Thoracic aorta (tissue), 2 donors: Measurements from ENCODE around the gene GRB14. TPM values are rescaled to one million over a fixed set of nuclear protein-coding genes. Genes with fewer than 3 reads are reported as not detected.

Source experiments
- ATAC-seq: fragments of 150-250 bp; one replicate; pipeline ENCODE4 v1.8.0; 2017; ENCODE audit warnings: low read depth; ENCODE audit not compliant: insufficient number of reproducible peaks, low FRiP score
- DNase-seq: peaks from one replicate; pipeline ENCODE4 v3.0.0-alpha.2; 2020; ENCODE audit warnings: low spot score
- H3K27ac ChIP-seq, 2 donors: fragments of 200-600 bp; sonication (generic); 1 replicate in 1 of 2; 2 replicates in 1 of 2; pipeline ENCODE4 v1.5.1; 2016; ENCODE audit warnings: mild to moderate bottlenecking in 2 of 2, moderate library complexity in 2 of 2
- H3K27me3 ChIP-seq: fragments of 200-600 bp; sonication (generic); replicated peaks from 2 replicates; pipeline ENCODE4 v1.6.0; 2016; ENCODE audit warnings: mild to moderate bottlenecking; ENCODE audit not compliant: insufficient read depth
- H3K36me3 ChIP-seq: fragments of 200-600 bp; sonication (generic); one replicate; pipeline ENCODE4 v1.5.1; 2016
- H3K4me1 ChIP-seq, 2 donors: fragments of 200-600 bp; sonication (generic); 1 replicate in 1 of 2; 2 replicates in 1 of 2; pipeline versions ENCODE4 v1.5.1 to v1.6.0; 2016; ENCODE audit warnings: low read depth in 2 of 2, mild to moderate bottlenecking in 1 of 2; ENCODE audit not compliant: control insufficient read depth in 1 of 2
- H3K4me3 ChIP-seq: fragments of 200-600 bp; sonication (generic); 2 replicates; pipeline ENCODE4 v1.5.1; 2016; ENCODE audit warnings: mild to moderate bottlenecking
- H3K9me3 ChIP-seq: fragments of 200-600 bp; sonication (generic); 2 replicates; pipeline ENCODE4 v1.5.1; 2016
- total RNA-seq, 2 donors: library from RNA; depleted of rRNA; stranded (reverse); fragments of >200 nt; gene quantifications; one replicate each; pipeline versions ENCODE4 v1.1.0 to v1.2.3, GENCODE V29; 2016
- TF ChIP-seq, protein P1 (sequence below): fragments of 200-600 bp; sonication (generic); IDR thresholded peaks from one replicate; pipeline ENCODE4 v1.5.1; 2019; ENCODE audit warnings: antibody characterized with exemption

GRB14 gene
- total RNA-seq, 2 donors from 2014 or later: 4.7 to 7.9 TPM

DNA sequence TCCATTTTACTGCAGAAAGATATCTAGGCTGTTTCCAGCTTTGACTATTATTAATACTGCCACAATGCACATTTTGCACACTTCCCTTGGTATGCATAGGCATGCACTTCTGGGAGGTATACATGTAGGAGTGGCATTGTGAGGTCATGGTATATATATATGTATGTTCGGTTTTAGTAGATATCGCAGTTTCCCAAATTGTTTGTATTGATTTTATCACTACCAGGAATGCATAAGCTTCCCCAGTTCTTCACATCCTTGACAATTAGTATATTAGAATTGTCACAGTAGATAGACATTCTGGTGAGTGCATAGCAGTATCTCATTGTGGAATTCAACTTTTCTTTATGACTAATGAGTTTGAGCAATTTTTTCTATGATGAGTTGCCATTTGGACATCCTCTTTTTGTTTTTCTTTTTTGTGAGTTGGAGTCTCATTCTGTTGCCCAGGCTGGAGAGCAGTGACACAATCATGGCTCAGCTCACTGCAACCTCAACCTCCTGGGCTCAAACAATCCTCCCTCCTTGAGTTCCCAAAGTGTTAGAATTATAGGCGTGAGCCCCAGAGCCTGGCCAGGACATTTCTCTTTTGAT is 4.2 kb upstream of the GRB14 start:
- no peak for DNase-seq
- no peak for ATAC-seq
- Histone ChIP-seq H3K4me3 (no peak overlapping the region), H3K36me3 (no peaks in the 10 kb centered on the region), H3K27me3 (no peaks in the 10 kb centered on the region), H3K27ac (no peak overlapping the region), H3K9me3 (no peaks in the 10 kb centered on the region), H3K4me1 (peaks cover 5 to 25% of the 10 kb centered on the region in 2 donors)
- TF ChIP-seq, protein P1, sequence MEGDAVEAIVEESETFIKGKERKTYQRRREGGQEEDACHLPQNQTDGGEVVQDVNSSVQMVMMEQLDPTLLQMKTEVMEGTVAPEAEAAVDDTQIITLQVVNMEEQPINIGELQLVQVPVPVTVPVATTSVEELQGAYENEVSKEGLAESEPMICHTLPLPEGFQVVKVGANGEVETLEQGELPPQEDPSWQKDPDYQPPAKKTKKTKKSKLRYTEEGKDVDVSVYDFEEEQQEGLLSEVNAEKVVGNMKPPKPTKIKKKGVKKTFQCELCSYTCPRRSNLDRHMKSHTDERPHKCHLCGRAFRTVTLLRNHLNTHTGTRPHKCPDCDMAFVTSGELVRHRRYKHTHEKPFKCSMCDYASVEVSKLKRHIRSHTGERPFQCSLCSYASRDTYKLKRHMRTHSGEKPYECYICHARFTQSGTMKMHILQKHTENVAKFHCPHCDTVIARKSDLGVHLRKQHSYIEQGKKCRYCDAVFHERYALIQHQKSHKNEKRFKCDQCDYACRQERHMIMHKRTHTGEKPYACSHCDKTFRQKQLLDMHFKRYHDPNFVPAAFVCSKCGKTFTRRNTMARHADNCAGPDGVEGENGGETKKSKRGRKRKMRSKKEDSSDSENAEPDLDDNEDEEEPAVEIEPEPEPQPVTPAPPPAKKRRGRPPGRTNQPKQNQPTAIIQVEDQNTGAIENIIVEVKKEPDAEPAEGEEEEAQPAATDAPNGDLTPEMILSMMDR: no peak

DNA sequence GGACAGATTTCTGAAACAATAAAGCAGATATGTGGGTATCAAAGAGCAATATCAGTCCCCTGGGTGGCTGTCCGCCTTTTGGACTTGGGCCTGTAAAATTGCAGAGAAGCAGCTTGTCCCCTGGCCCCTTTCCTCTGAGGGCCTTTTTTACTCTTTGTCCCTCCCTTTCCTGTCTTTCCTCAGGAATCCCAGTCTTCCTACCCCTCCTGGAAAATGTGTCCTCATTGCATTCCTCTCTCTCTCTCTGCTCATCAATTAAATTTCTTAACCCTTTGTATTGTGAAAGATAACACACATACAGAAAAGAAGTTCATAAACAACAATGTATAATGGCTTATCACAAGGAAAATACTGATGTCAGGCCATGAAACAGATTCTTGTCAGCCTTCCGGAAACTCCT is 3.0 kb upstream of the GRB14 start:
- TF ChIP-seq, protein P1: no peak
- H3K27me3 ChIP-seq: no peaks in the 10 kb centered on the region
- H3K27ac ChIP-seq: peak overlapping the region; percentile 68 to 69

DNA sequence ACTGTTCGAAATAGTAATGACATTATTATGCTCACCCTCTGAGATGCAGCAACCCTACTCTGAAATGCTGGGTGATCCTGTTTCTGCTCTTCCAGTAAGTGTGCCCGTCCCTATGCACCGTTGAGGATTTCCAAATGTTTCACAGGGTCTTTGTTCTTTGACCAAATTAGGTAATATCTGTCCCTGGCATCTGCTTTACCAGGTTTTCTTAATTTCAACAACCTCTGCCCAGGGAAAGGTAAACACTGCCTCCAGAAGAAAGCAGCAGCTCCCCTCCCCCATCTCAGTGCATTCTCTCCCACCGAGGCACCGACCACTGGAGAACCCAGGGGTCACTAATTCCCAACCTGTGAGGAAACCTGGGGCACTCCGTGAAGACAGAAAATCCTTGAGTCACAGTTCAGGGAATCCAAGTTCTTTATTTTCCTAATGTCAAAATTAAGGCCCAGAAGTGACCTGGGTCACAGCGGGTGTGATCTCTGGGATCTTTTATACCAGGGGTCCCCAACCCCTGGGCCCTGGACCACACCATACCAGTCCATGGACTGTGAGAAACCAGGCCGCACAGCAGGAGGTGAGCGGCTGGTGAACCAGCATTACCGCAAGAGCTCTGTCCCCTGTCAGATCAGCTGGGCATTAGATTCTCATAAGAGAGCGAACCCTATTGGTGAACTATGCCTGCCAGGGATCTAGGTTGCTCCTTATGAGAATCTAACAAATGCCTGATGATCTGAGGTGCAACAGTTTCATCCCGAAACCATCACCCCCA is 1.2 kb upstream of the GRB14 start:
- peak overlapping the region in 1 of 2 donors; percentile 26 for H3K27ac ChIP-seq
- TF ChIP-seq, protein P1: no peak

More for the DNA sequence above, 3.0 kb upstream of the GRB14 start:
- Histone ChIP-seq H3K4me3 (no peak overlapping the region), H3K9me3 (no peaks in the 10 kb centered on the region), H3K4me1 (peaks cover 5 to 25% of the 10 kb centered on the region in 2 donors), H3K36me3 (no peaks in the 10 kb centered on the region)
- ATAC-seq: no peak
- no peak for DNase-seq

DNA sequence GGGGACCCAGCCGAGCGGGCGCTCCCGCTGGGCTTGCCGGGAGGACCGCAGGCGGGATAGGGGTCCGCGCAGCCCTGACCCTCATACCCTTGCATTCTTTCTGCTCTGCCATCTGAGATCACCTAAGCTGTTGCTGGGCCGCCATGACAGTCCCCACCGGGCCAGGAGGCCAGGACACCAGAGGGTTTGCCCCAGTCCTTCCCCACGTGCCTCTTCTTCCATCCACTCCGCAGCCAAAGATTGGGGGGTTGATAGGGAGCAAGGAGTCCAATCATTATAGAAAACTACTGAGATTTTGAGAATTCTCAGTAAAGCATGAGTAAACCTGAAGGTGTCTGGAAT is 453 bp upstream of the GRB14 start:
- Histone ChIP-seq H3K4me1 (peaks cover 5 to 25% of the 10 kb centered on the region in 2 donors), H3K4me3 (peak overlapping the region; percentile 90), H3K27ac (peak overlapping the region in 1 of 2 donors; percentile 12), H3K27me3 (no peaks in the 10 kb centered on the region), H3K36me3 (no peaks in the 10 kb centered on the region), H3K9me3 (no peaks in the 10 kb centered on the region)
- ATAC-seq: no peak
- TF ChIP-seq, protein P1: no peak
- no peak for DNase-seq

More for the DNA sequence above, 1.2 kb upstream of the GRB14 start:
- Histone ChIP-seq H3K9me3 (no peaks in the 10 kb centered on the region), H3K36me3 (no peaks in the 10 kb centered on the region), H3K4me3 (no peak overlapping the region), H3K27me3 (no peaks in the 10 kb centered on the region), H3K4me1 (peaks cover 5 to 25% of the 10 kb centered on the region in 2 donors)
- DNase-seq (no peak), ATAC-seq (no peak)

DNA sequence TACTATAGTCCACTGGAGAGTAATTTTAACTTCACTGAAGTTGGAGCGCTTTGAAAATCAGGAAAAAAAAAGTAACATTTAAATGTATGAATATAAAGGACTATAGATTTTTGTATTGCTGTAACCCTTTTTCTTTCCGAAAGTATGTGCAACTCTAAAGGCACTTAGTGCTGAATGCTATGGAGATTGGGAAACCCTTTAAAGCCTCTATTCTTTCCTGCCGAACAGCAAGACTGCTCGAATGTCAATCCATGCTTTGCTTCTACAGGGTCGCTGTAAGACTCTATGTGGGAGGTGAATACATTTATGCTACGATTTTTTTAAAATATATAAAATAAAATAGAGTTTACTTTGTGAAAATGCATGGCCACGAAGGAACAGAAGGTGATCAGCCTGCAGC is 825 bp downstream of the GRB14 start:
- peaks cover 5 to 25% of the 10 kb centered on the region in 2 donors for H3K4me1 ChIP-seq
- no peaks in the 10 kb centered on the region for H3K27me3 ChIP-seq
- no peaks in the 10 kb centered on the region for H3K36me3 ChIP-seq
- H3K27ac ChIP-seq: no peak overlapping the region
- H3K9me3 ChIP-seq: no peaks in the 10 kb centered on the region
- peak overlapping the region; percentile 90 for H3K4me3 ChIP-seq
- TF ChIP-seq, protein P1: no peak
- no peak for ATAC-seq
- no peak for DNase-seq
